HepG2 (cell line): ENCODE measurements around the gene CDC42BPG. TPM values are rescaled to one million over a fixed set of nuclear protein-coding genes. Genes with fewer than 3 reads are reported as not detected.
A peak's percentile ranks its signal among the peaks of the same experiment; 100 is the strongest.

Experiments
- HCFC1 ChIP-seq: fragments of 150-350 bp; IDR thresholded peaks from 2 replicates; pipeline ENCODE4 v1.6.1; 2014; ENCODE audit warnings: low read depth, low read length
- ISX ChIP-seq: sonication (generic); formaldehyde crosslinking; conservative IDR thresholded peaks from 2 replicates; pipeline ENCODE4 v1.5.0; 2020; ENCODE audit warnings: missing genetic modification reagents
- KDM2A ChIP-seq: sonication (generic); formaldehyde crosslinking; IDR thresholded peaks from 2 replicates; pipeline ENCODE4 v1.4.0; 2020; ENCODE audit warnings: low read depth, missing genetic modification reagents, borderline replicate concordance
- NR2C2 ChIP-seq: sonication (generic); formaldehyde crosslinking; IDR thresholded peaks from 2 replicates; pipeline ENCODE4 v1.4.0; 2020; ENCODE audit warnings: missing genetic modification reagents, mild to moderate bottlenecking, moderate library complexity, borderline replicate concordance
- NR3C1 ChIP-seq: sonication (generic); formaldehyde crosslinking; IDR thresholded peaks from 2 replicates; pipeline ENCODE4 v1.4.0; 2020; ENCODE audit warnings: missing genetic modification reagents
- PRDM10 ChIP-seq: sonication (generic); formaldehyde crosslinking; IDR thresholded peaks from 2 replicates; pipeline ENCODE4 v1.4.0; 2020; ENCODE audit warnings: low read depth, missing genetic modification reagents
- RFX3 ChIP-seq: IDR thresholded peaks from 2 replicates; pipeline ENCODE4 v1.6.1; 2016; ENCODE audit warnings: missing biosample characterization, missing genetic modification reagents
- TAF15 ChIP-seq: fragments of 200-400 bp; formaldehyde crosslinking; IDR thresholded peaks from one replicate; pipeline ENCODE4 v1.6.1; 2018; ENCODE audit warnings: mild to moderate bottlenecking, low read depth, low read length; ENCODE audit not compliant: poor library complexity, severe bottlenecking
- TFDP2 ChIP-seq: sonication (generic); formaldehyde crosslinking; IDR thresholded peaks from 2 replicates; pipeline ENCODE4 v1.4.0; 2020; ENCODE audit warnings: missing genetic modification reagents
- U2AF1 ChIP-seq: fragments of 200-400 bp; formaldehyde crosslinking; optimal IDR thresholded peaks from 2 replicates; pipeline ENCODE3; 2017; ENCODE audit warnings: mild to moderate bottlenecking, low read depth, low read length
- ZBTB10 ChIP-seq: sonication (generic); formaldehyde crosslinking; IDR thresholded peaks from 2 replicates; pipeline ENCODE4 v1.4.0; 2020; ENCODE audit warnings: missing genetic modification reagents, borderline replicate concordance
- ZBTB37 ChIP-seq: sonication (generic); formaldehyde crosslinking; IDR thresholded peaks from 2 replicates; pipeline ENCODE4 v1.4.0; 2020; ENCODE audit warnings: mild to moderate bottlenecking, missing genetic modification reagents
- ZC3H13 ChIP-seq: sonication (generic); formaldehyde crosslinking; IDR thresholded peaks from 2 replicates; pipeline ENCODE4 v1.8.1; 2023; ENCODE audit warnings: mild to moderate bottlenecking, missing genetic modification reagents, moderate library complexity
- ZNF207 ChIP-seq: fragments of 450-650 bp; IDR thresholded peaks from 2 replicates; pipeline ENCODE4 v1.6.1; 2016; ENCODE audit warnings: antibody characterized with exemption, borderline replicate concordance
- polyA plus RNA-seq, 8 experiments: library from polyadenylated mRNA; depleted of rRNA in 3 of 8; stranded (reverse) in 7 of 8; unstranded in 1 of 8; fragments of >200 nt; fragmentation: Illumina TruSeq in 4 of 8; extraction: Trizol in 4 of 8; gene quantifications; 2 replicates each; pipeline versions ENCODE4 v1.2.1 to v1.2.3, GENCODE V29; 2011 to 2016; ENCODE audit warnings: low read depth in 4 of 8, missing spikeins in 1 of 8, mixed read lengths in 1 of 8; ENCODE audit not compliant: insufficient read depth in 1 of 8
- total RNA-seq, 5 experiments: library from RNA; depleted of rRNA; stranded (reverse); fragments of >200 nt; fragmentation: Illumina TruSeq; extraction: Trizol; gene quantifications; 2 replicates each; pipeline ENCODE4 v1.2.3, GENCODE V29; 2016; ENCODE audit warnings: low read depth in 1 of 5
- TF ChIP-seq, protein P1 (sequence below): sonication (generic); formaldehyde crosslinking; IDR thresholded peaks from 2 replicates; pipeline ENCODE4 v1.5.1; 2020; ENCODE audit warnings: missing genetic modification reagents, mild to moderate bottlenecking, borderline replicate concordance

CDC42BPG gene
- total and polyA plus RNA-seq, 2 of the 13 experiments (the other 11 are each of a cell fraction or from before 2014, with no cell fraction given) = 0.55 to 1.4 TPM

DNA sequence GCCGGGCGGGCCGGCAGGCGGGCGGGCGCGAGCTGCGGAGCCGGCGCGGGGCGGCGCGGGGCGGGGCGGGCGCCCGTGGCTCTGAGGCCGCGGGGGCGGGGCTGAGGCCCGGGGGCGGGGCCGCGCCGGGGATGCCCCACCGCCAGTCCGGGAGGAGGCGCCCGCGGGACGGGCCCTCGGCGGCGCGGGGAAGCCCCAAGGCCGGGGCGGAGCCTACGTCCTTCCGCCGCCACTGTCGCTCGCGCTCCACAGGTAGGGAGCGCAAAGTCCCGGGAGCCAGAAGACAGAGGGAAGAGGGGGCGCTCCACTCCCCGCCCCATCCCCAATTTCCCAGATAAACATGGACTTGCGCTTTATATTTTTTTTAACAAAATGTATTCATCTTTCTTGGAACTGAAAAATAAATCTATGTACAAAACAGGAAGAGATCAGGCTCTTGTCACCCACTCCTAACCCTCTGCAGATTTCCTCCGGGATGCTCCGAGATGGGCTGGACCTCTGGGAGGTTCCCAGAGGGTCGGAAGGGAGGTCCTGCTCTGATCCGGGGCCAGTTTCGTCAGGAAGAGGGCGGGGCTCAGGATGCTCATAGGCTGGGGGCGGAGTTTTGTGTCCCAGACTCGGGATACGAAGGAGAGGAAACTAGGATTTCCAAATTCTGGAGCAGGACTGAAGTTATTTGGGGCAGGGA is 41.2 kb downstream of the CDC42BPG start, which contains the start of gene MAP4K2 (continued):
- TF ChIP-seq PRDM10 (CRISPR knock-in tag) (0 out of 2 replicates have a peak, but pooled peaks have one; percentile 38), NR2C2 (CRISPR knock-in tag) (no peak), KDM2A (CRISPR knock-in tag) (peak; percentile 86; the same call in 1 of the 2 replicates), ZNF207 (no peak), ISX (no peak), NR3C1 (CRISPR knock-in tag) (no peak), RFX3 (CRISPR knock-in tag) (no peak), TAF15 (no peak), ZBTB10 (CRISPR knock-in tag) (no peak), TFDP2 (CRISPR knock-in tag) (peak; percentile 28; the same call in 1 of the 2 replicates), ZBTB37 (no peak), HCFC1 (no peak), U2AF1 (no peak), ZC3H13 (peak; percentile 77; the same call in 1 of the 2 replicates)
- TF ChIP-seq, protein P1, sequence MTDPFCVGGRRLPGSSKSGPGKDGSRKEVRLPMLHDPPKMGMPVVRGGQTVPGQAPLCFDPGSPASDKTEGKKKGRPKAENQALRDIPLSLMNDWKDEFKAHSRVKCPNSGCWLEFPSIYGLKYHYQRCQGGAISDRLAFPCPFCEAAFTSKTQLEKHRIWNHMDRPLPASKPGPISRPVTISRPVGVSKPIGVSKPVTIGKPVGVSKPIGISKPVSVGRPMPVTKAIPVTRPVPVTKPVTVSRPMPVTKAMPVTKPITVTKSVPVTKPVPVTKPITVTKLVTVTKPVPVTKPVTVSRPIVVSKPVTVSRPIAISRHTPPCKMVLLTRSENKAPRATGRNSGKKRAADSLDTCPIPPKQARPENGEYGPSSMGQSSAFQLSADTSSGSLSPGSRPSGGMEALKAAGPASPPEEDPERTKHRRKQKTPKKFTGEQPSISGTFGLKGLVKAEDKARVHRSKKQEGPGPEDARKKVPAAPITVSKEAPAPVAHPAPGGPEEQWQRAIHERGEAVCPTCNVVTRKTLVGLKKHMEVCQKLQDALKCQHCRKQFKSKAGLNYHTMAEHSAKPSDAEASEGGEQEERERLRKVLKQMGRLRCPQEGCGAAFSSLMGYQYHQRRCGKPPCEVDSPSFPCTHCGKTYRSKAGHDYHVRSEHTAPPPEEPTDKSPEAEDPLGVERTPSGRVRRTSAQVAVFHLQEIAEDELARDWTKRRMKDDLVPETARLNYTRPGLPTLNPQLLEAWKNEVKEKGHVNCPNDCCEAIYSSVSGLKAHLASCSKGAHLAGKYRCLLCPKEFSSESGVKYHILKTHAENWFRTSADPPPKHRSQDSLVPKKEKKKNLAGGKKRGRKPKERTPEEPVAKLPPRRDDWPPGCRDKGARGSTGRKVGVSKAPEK (CRISPR knock-in tag) = no peak
